KMS-11 (cell line): ENCODE results near the gene CCDC102A.
"Not testable (repeated sequence)": the region's sequence is repeated elsewhere in the genome, so short reads cannot be mapped to it uniquely, and the experiment has no call there.

Experiments
- H2AFZ ChIP-seq: fragments of 200-600 bp; sonication (generic); 2 replicates; pipeline ENCODE4 v1.6.1; 2016; ENCODE audit warnings: antibody characterized with exemption, mixed run types, low read depth
- H3K27ac ChIP-seq: fragments of 200-600 bp; sonication (generic); 2 replicates; pipeline ENCODE4 v1.6.1; 2016; ENCODE audit warnings: mild to moderate bottlenecking, mixed run types
- H3K27me3 ChIP-seq: fragments of 200-600 bp; sonication (generic); 2 replicates; pipeline ENCODE4 v1.6.1; 2017; ENCODE audit warnings: mild to moderate bottlenecking, low read depth, mixed run types, moderate library complexity; ENCODE audit not compliant: insufficient read depth
- H3K36me3 ChIP-seq: fragments of 200-600 bp; sonication (generic); 2 replicates; pipeline ENCODE4 v1.6.1; 2017; ENCODE audit warnings: mild to moderate bottlenecking, mixed run types; ENCODE audit not compliant: insufficient read depth
- H3K4me1 ChIP-seq: fragments of 200-600 bp; sonication (generic); 2 replicates; pipeline ENCODE4 v1.6.1; 2016; ENCODE audit warnings: mild to moderate bottlenecking, low read depth, mixed run types; ENCODE audit not compliant: poor library complexity, severe bottlenecking
- H3K4me2 ChIP-seq: fragments of 200-600 bp; sonication (generic); 2 replicates; pipeline ENCODE4 v1.7.0; 2016; ENCODE audit warnings: mild to moderate bottlenecking, mixed run types
- H3K4me3 ChIP-seq: fragments of 200-600 bp; sonication (generic); IDR thresholded peaks from 2 replicates; pipeline ENCODE4 v1.6.1; 2017; ENCODE audit warnings: low read depth, low read length, mixed read lengths; ENCODE audit not compliant: insufficient read depth
- H3K79me2 ChIP-seq: fragments of 200-600 bp; sonication (generic); 2 replicates; pipeline ENCODE4 v1.6.1; 2016; ENCODE audit warnings: low read depth, mixed run types; ENCODE audit not compliant: insufficient read depth
- H3K9ac ChIP-seq: fragments of 200-600 bp; sonication (generic); 2 replicates; pipeline ENCODE4 v1.6.1; 2016; ENCODE audit warnings: mild to moderate bottlenecking, mixed run types
- H4K20me1 ChIP-seq: fragments of 200-600 bp; sonication (generic); 2 replicates; pipeline ENCODE4 v1.6.1; 2016; ENCODE audit warnings: mild to moderate bottlenecking, mixed run types; ENCODE audit not compliant: insufficient read depth
- CTCF ChIP-seq: fragments of 200-600 bp; sonication (generic); conservative IDR thresholded peaks from 2 replicates; pipeline ENCODE4 v1.6.1; 2017; ENCODE audit warnings: low read depth, mild to moderate bottlenecking, antibody characterized with exemption, low read length, moderate library complexity, mixed read lengths

The CCDC102A gene

DNA sequence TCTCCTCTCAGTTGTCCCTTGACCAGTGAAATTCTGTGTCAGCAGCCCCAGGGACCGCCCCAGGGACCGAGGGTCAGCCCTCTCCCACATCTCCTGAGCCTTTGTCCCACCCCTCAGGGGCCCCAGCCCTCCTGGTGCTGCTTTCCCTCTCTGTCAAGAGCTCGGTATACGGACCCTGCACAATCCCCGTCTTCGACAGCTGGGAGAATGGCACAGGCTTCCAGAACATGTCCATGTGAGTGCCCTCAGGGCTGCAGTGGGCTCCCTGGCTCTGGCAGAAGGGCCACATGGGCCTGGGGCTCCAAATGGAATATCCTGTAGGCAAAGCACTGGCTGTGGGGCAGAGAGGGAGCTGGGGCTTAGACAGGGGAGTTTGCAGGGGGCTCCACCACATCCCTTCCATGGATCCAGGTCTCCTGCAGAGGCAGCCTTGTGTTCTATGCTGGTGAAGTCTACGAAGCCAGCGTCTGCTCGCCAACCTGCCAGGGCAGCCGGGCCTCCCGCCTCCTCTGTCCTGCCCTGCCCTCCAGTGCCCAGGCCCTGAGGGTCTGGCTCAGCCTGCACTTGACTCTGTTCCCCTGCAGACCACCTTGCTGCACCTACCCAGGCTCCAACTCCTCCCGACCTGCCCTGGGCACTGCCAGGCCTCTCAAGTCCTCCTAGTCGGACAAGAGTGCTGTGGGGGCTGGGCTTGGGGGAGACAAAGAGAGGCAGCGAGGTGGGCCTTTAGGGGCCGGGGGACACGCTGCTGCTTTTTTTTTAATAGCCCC is 34.1 kb upstream of the CCDC102A start:
- no peak overlapping the region for H3K9ac ChIP-seq
- no peak for TF ChIP-seq CTCF
- H2AFZ ChIP-seq = no peak overlapping the region
- H3K36me3 ChIP-seq = no peaks in the 10 kb centered on the region
- no peak overlapping the region for H3K4me2 ChIP-seq
- no peaks in the 10 kb centered on the region for H3K27me3 ChIP-seq
- H4K20me1 ChIP-seq = no peaks in the 10 kb centered on the region
- H3K27ac ChIP-seq = no peak overlapping the region
- no peaks in the 10 kb centered on the region for H3K4me1 ChIP-seq
- H3K79me2 ChIP-seq = no peaks in the 10 kb centered on the region
- no peak overlapping the region for H3K4me3 ChIP-seq

DNA sequence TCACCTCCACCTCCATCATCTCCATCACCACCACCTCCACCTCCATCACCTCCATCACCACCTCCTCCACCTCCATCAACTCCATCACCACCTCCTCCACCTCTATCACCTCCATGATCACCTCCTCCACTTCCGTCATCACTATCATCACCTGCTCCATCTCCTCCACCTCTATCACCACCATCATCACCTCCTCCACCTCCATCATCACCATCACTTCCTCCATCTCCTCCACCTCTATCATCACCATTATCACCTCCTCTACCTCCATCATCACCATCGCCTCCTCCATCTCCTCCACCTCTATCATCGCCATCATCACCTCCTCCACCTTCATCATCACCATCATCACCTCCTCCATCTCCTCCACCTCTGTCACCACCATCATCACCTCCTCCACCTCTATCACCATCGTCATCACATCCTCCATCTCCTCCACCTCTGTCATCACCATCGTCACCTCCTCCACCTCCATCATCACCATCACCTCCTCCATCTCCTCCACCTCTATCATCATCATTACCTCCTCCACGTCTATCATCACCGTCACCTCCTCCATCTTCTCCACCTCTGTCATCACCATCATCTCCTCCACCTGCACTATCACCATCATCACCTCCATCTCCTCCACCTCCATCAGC is 33.1 kb upstream of the CCDC102A start:
- Histone ChIP-seq H3K4me3 (no peak overlapping the region), H3K9ac (no peak overlapping the region), H3K27ac (no peak overlapping the region), H2AFZ (no peak overlapping the region), H3K36me3 (no peaks in the 10 kb centered on the region), H4K20me1 (no peaks in the 10 kb centered on the region), H3K4me2 (no peak overlapping the region), H3K79me2 (no peaks in the 10 kb centered on the region), H3K4me1 (no peaks in the 10 kb centered on the region), H3K27me3 (no peaks in the 10 kb centered on the region)
- TF ChIP-seq CTCF = no peak

GRCh38 chr16:57568772-57569171 is 32.4 kb upstream of the CCDC102A start:
- H3K27ac ChIP-seq, H3K27me3 ChIP-seq, H3K9ac ChIP-seq, H3K36me3 ChIP-seq, H4K20me1 ChIP-seq, H3K4me1 ChIP-seq, H3K4me3 ChIP-seq, H3K4me2 ChIP-seq, H2AFZ ChIP-seq, H3K79me2 ChIP-seq: not testable (repeated sequence)

GRCh38 chr16:57568173-57568678 is 31.9 kb upstream of the CCDC102A start:
- Histone ChIP-seq H3K4me3 (no peak overlapping the region), H3K36me3 (no peaks in the 10 kb centered on the region), H4K20me1 (no peaks in the 10 kb centered on the region), H3K27ac (no peak overlapping the region), H3K9ac (no peak overlapping the region), H3K4me2 (no peak overlapping the region), H3K4me1 (no peaks in the 10 kb centered on the region), H3K27me3 (no peaks in the 10 kb centered on the region), H3K79me2 (no peaks in the 10 kb centered on the region), H2AFZ (no peak overlapping the region)
- TF ChIP-seq CTCF = no peak

GRCh38 chr16:57567691-57568090 is 31.3 kb upstream of the CCDC102A start:
- Histone ChIP-seq H3K27ac (no peak overlapping the region), H3K4me1 (no peaks in the 10 kb centered on the region), H3K4me2 (no peak overlapping the region), H2AFZ (no peak overlapping the region), H3K27me3 (no peaks in the 10 kb centered on the region), H3K79me2 (no peaks in the 10 kb centered on the region), H3K4me3 (no peak overlapping the region), H4K20me1 (no peaks in the 10 kb centered on the region), H3K9ac (no peak overlapping the region), H3K36me3 (no peaks in the 10 kb centered on the region)
- no peak for TF ChIP-seq CTCF
